GM23248 (cell line): ENCODE measurements around the gene C1QC. TPM values are rescaled to one million over a fixed set of nuclear protein-coding genes. Genes with fewer than 3 reads are reported as not detected.
"Not testable (repeated sequence)": the region's sequence is repeated elsewhere in the genome, so short reads cannot be mapped to it uniquely, and the experiment has no call there.

Source experiments
- DNase-seq: peaks from one replicate; pipeline ENCODE4 v3.0.0-alpha.2; 2015
- H2AFZ ChIP-seq: fragments of 200-600 bp; sonication (generic); 2 replicates; pipeline ENCODE4 v1.6.1; 2016; ENCODE audit warnings: antibody characterized with exemption
- H3F3A ChIP-seq: fragments of 200-600 bp; sonication (generic); 2 replicates; pipeline ENCODE4 v1.6.1; 2016; ENCODE audit warnings: mild to moderate bottlenecking, antibody characterized with exemption, mixed run types; ENCODE audit not compliant: insufficient read depth
- H3K27ac ChIP-seq: fragments of 200-600 bp; sonication (generic); 2 replicates; pipeline ENCODE4 v1.5.1; 2016; ENCODE audit warnings: mild to moderate bottlenecking
- H3K27me3 ChIP-seq: fragments of 200-600 bp; sonication (generic); replicated peaks from 2 replicates; pipeline ENCODE4 v1.6.1; 2016; ENCODE audit warnings: mild to moderate bottlenecking; ENCODE audit not compliant: insufficient read depth
- H3K36me3 ChIP-seq: fragments of 200-600 bp; sonication (generic); 2 replicates; pipeline ENCODE4 v1.6.1; 2016; ENCODE audit warnings: low read depth, mild to moderate bottlenecking
- H3K4me1 ChIP-seq: fragments of 200-600 bp; sonication (generic); 2 replicates; pipeline ENCODE4 v1.6.1; 2016; ENCODE audit warnings: mild to moderate bottlenecking; ENCODE audit not compliant: insufficient read depth
- H3K4me2 ChIP-seq: fragments of 200-600 bp; sonication (generic); one replicate; pipeline ENCODE4 v1.6.1; 2016; ENCODE audit warnings: mild to moderate bottlenecking; ENCODE audit not compliant: unreplicated experiment
- H3K4me3 ChIP-seq: fragments of 200-600 bp; sonication (generic); 2 replicates; pipeline ENCODE4 v1.5.1; 2016; ENCODE audit warnings: mild to moderate bottlenecking
- H3K79me2 ChIP-seq: fragments of 200-600 bp; sonication (generic); 2 replicates; pipeline ENCODE4 v1.6.1; 2016; ENCODE audit warnings: mild to moderate bottlenecking; ENCODE audit not compliant: insufficient read depth
- H3K9ac ChIP-seq: fragments of 200-600 bp; sonication (generic); 2 replicates; pipeline ENCODE4 v1.6.1; 2016; ENCODE audit warnings: mild to moderate bottlenecking
- H3K9me2 ChIP-seq: fragments of 200-600 bp; sonication (generic); 2 replicates; pipeline ENCODE4 v1.6.1; 2016; ENCODE audit warnings: mixed run types, mild to moderate bottlenecking, moderate library complexity; ENCODE audit not compliant: insufficient read depth
- H3K9me3 ChIP-seq: fragments of 200-600 bp; sonication (generic); one replicate; pipeline ENCODE4 v1.6.1; 2017; ENCODE audit warnings: low read depth
- H4K20me1 ChIP-seq: fragments of 200-600 bp; sonication (generic); 2 replicates; pipeline ENCODE4 v1.6.0; 2016; ENCODE audit not compliant: insufficient read depth
- EZH2 ChIP-seq: fragments of 200-600 bp; sonication (generic); IDR thresholded peaks from 2 replicates; pipeline ENCODE4 v1.6.1; 2018; ENCODE audit warnings: antibody characterized with exemption, mild to moderate bottlenecking; ENCODE audit not compliant: insufficient read depth, poor library complexity, severe bottlenecking
- EZH2phosphoT487 ChIP-seq: fragments of 200-600 bp; sonication (generic); IDR thresholded peaks from 2 replicates; pipeline ENCODE4 v1.6.1; 2018; ENCODE audit warnings: antibody characterized with exemption, moderate library complexity, mild to moderate bottlenecking, low read depth; ENCODE audit not compliant: insufficient read depth
- WGBS, 2 experiments: methylation state at CpG; one replicate each; pipeline ENCODE4 v1.1.6; 2015 to 2017; ENCODE audit warnings: low lambda C conversion rate in 2 of 2, low coverage in 1 of 2; ENCODE audit errors: missing lambda C conversion rate in 2 of 2; 5-methylcytosine and 5-hydroxymethylcytosine counted together
- in situ Hi-C: fragments of 300-500 bp; cut with MboI; formaldehyde crosslinking; loops from 2 replicates; pipeline ENCODE4 v1.15.0; 2020
- polyA plus RNA-seq: library from polyadenylated mRNA; unstranded; fragments of >200 nt; fragmentation: Nextera tagmentation; extraction: Ambion mirVana; gene quantifications from 2 replicates; pipeline ENCODE4 v1.2.1, GENCODE V29; 2016
- total RNA-seq: library from RNA; depleted of rRNA; stranded (reverse); fragments of >200 nt; shearing (Covaris generic); gene quantifications from 2 replicates; pipeline ENCODE4 v1.2.3, GENCODE V29; 2014

C1QC gene
- total and polyA plus RNA-seq, 2 experiments from 2014 or later: not detected

DNA sequence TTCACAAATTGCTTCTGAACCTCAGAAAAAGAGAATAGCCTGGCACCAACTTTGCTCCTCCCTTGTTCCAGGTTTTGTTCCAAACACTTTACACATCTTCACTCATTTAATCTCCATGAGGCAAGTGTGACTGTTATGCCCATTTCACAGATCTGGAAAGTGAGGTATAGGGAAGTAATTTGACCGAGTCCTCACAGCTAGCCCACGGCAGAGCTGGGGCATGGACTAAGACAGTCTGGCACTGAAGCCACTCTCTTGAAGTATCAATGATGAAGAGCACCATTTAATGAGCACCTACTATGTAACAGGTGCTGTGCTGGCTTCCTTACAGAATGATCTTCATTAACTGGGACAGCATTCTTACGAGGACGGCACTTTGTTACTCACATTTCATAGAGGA, 28.6 kb downstream of the C1QC start:
- in situ Hi-C loops: no loop called here

DNA sequence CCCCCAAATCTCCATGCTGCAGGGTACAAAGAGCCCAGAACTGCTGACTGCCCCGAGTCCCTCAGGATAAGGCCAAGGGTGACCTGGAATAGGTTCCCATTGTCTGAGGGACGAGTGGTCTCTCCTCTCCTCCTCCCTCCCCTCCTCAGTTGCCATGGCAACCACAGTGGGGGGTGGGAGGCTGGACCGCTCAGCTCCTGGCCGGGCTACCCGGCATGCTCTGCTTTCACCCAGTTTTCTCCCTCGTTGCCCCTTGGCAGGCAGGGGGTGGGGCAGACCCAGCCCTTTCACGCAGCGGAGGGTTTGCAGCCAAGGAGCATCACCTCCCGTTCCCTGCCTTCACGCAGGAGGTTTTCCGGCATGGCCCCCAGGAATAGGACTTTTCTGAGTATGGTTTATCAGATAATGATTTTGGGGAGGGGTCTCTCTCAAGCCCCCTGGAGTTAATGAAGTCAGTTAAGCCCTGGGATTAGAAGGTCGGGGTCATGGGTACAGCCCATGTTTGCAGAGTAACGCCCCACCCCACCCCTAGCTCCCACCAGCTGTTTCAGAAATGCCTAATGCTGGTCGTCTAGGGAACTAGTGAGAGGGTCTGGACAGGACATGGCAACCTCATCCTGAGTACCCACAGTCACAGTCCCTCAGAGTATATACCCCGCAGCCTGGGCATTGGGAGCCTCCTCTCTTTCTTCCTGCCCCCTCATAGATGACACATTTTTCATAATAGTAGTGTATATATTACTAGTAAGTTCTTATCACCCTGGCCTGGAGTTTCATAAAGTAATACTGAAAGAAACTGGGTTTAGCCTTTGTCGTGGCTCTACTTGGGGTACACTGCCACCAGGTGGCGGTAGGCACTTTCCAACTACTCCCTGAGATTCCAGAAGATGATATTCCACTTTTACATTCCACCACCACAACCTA, 30.3 kb downstream of the C1QC start:
- TF ChIP-seq EZH2 (no peak), EZH2phosphoT487 (no peak)
- peaks cover 42% of the 10 kb centered on the region for H3K27me3 ChIP-seq
- no peak overlapping the region for H3K4me3 ChIP-seq
- no peak overlapping the region for H2AFZ ChIP-seq
- no peak overlapping the region for H3K9ac ChIP-seq
- 3 to 9% methylated on average over 16 to 17 of the region's 17 CpGs for WGBS, 2 experiments
- no peak overlapping the region for H3K27ac ChIP-seq
- H3K4me2 ChIP-seq: no peak overlapping the region
- H4K20me1 ChIP-seq: no peaks in the 10 kb centered on the region
- no peaks in the 10 kb centered on the region for H3K4me1 ChIP-seq
- in situ Hi-C loops: no loop called here
- DNase-seq: peak; percentile 80
- no peaks in the 10 kb centered on the region for H3K79me2 ChIP-seq
- peaks cover under 1% of the 10 kb centered on the region; the same call in 1 of the 2 replicates for H3F3A ChIP-seq
- H3K9me3 ChIP-seq: no peaks in the 10 kb centered on the region
- H3K36me3 ChIP-seq: no peaks in the 10 kb centered on the region
- no peaks in the 10 kb centered on the region for H3K9me2 ChIP-seq

More for the DNA sequence above, 28.6 kb downstream of the C1QC start:
- Histone ChIP-seq H3K4me2 (no peak overlapping the region), H3K27me3 (peaks cover 59% of the 10 kb centered on the region), H4K20me1 (no peaks in the 10 kb centered on the region), H3K9ac (no peak overlapping the region), H3K4me1 (no peaks in the 10 kb centered on the region), H3K79me2 (no peaks in the 10 kb centered on the region), H3F3A (no peaks in the 10 kb centered on the region), H3K9me3 (no peaks in the 10 kb centered on the region), H3K27ac (no peak overlapping the region), H2AFZ (no peak overlapping the region), H3K4me3 (no peak overlapping the region), H3K9me2 (no peaks in the 10 kb centered on the region), H3K36me3 (no peaks in the 10 kb centered on the region)
- DNase-seq: no peak
- TF ChIP-seq EZH2: no peak
- TF ChIP-seq EZH2phosphoT487: no peak
- 60 to 61% methylated on average over 4 of the region's 4 CpGs for WGBS, 2 experiments

DNA sequence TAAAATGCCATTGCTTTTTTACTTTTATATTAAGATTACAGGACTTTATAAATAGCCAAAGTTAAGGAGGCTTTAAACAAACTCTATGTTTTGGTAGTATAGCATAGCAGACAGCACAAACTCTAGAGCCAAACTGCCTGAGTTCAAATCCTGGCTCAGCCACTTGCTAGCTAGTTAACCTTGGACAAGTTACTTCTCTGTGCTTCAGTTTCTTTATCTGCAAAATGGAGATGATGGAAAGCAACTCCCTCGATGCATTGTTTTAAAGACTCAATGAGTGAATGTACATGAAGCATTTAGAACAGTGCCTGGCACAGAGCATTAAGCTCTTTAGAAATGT, 30.9 kb downstream of the C1QC start:
- Histone ChIP-seq H3K9me2 (no peaks in the 10 kb centered on the region), H3K27ac (no peak overlapping the region), H3K36me3 (no peaks in the 10 kb centered on the region), H3F3A (peaks cover 4% of the 10 kb centered on the region; the same call in 1 of the 2 replicates), H3K79me2 (no peaks in the 10 kb centered on the region), H3K27me3 (peaks cover 42% of the 10 kb centered on the region), H3K9me3 (no peaks in the 10 kb centered on the region), H3K4me1 (no peaks in the 10 kb centered on the region), H3K4me2 (no peak overlapping the region), H2AFZ (no peak overlapping the region), H4K20me1 (no peaks in the 10 kb centered on the region), H3K4me3 (no peak overlapping the region), H3K9ac (no peak overlapping the region)
- DNase-seq: no peak
- TF ChIP-seq EZH2 (no peak), EZH2phosphoT487 (no peak)
- 7 to 17% methylated on average over 1 of the region's 1 CpG for WGBS, 2 experiments
- in situ Hi-C loops: no loop called here

DNA sequence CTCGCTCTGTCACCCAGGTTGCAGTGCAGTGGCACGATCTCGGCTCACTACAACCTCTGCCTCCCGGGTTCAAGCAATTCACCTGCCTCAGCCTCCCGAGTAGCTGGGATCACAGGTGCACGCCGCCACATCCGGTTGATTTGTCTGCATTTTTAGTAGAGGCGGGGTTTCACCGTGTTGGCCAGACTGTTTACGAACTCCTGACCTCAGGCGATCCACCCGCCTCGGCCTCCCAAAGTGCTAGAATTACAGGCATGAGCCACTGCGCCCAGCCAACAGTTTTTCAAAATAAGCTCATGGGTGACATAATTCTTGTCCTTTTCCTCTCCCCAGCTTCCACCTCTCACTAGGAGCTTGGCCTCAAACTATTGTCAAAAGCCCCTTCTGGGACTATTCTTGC, 32.7 kb downstream of the C1QC start:
- H4K20me1 ChIP-seq, in situ Hi-C loops, H3K4me3 ChIP-seq, H3K79me2 ChIP-seq, H2AFZ ChIP-seq, DNase-seq, H3K27ac ChIP-seq, H3K36me3 ChIP-seq, H3K9me3 ChIP-seq, H3K9ac ChIP-seq, H3K4me1 ChIP-seq, H3K9me2 ChIP-seq, H3F3A ChIP-seq, H3K4me2 ChIP-seq: not testable (repeated sequence)
- WGBS, 2 experiments: 91 to 94% methylated on average over 15 of the region's 15 CpGs
- H3K27me3 ChIP-seq: peaks cover 25% of the 10 kb centered on the region
